Measurements from ENCODE around the gene SKI. TPM values are rescaled to one million over a fixed set of nuclear protein-coding genes. Genes with fewer than 3 reads are reported as not detected.

Gene SKI
- total and polyA plus RNA-seq, 9 of the 15 experiments (the other 6 are each of a cell fraction or from before 2014, with no cell fraction given): 0.10 to 60.5 (median 4.6) TPM

- TF ChIP-seq ATF3 (IDR thresholded peaks at IDR 0.05) (no peak), ATF3 (CRISPR knock-in tag; conservative IDR thresholded peaks at IDR 0.05) (no peak), ZNF146 (CRISPR knock-in tag; IDR thresholded peaks at IDR 0.05; ENCODE audit: unreplicated experiment) (no peak), NONO (IDR thresholded peaks at IDR 0.05; ENCODE audit: low read depth in 2 of 2, low read length in 1 of 2) (peak in 1 of 2 experiments; percentile 39; a peak in 1 of 4 replicates), CUX1 (CRISPR knock-in tag; IDR thresholded peaks at IDR 0.05) (no peak), ZEB2 (IDR thresholded peaks at IDR 0.05) (0 out of 2 replicates have a peak, but pooled peaks have one; percentile 31), ID3 (CRISPR knock-in tag; IDR thresholded peaks at IDR 0.05) (no peak), ID3 (tag; IDR thresholded peaks at IDR 0.05) (peak; percentile 21; the same call in 1 of the 2 replicates), ZNF707 (CRISPR knock-in tag; conservative IDR thresholded peaks at IDR 0.05) (no peak), CREM (IDR thresholded peaks at IDR 0.05; ENCODE audit: low read depth) (no peak), NR2C2 (CRISPR knock-in tag; IDR thresholded peaks at IDR 0.05) (no peak), NR2C2 (tag; IDR thresholded peaks at IDR 0.05) (no peak), ZNF592 (IDR thresholded peaks at IDR 0.05) (peak; percentile 97), RFX7 (CRISPR knock-in tag; IDR thresholded peaks at IDR 0.05) (no peak), NCOA4 (IDR thresholded peaks at IDR 0.05; ENCODE audit: partially characterized antibody) (no peak), BRF1 (IDR thresholded peaks at IDR 0.05; ENCODE audit: borderline replicate concordance, extremely low read depth, insufficient read length) (no peak), ZFP30 (CRISPR knock-in tag; IDR thresholded peaks at IDR 0.05; ENCODE audit: borderline replicate concordance) (no peak), IFI16 (CRISPR knock-in tag; IDR thresholded peaks at IDR 0.05) (no peak), NCOA6 (IDR thresholded peaks at IDR 0.05) (no peak)
Measured at GRCh38 chr1:2197707-2198165, 30.4 kb upstream of the SKI start (continued).

Measured in K562 (cell line).